Sigmoid colon (tissue), 7 donors: ENCODE data around the gene TMEM88. TPM values are rescaled to one million over a fixed set of nuclear protein-coding genes. Genes with fewer than 3 reads are reported as not detected.

ENCODE experiments used
- DNase-seq: peaks from one replicate; pipeline ENCODE4 v3.0.0-alpha.2; 2019
- H3K27ac ChIP-seq, 4 donors: fragments of 200-600 bp; sonication (generic); one replicate each; pipeline ENCODE4 v1.5.1; 2016 to 2019; ENCODE audit warnings: mild to moderate bottlenecking in 1 of 4
- H3K27me3 ChIP-seq, 3 donors: fragments of 200-600 bp; sonication (generic); one replicate each; pipeline ENCODE4 v1.5.1; 2019; ENCODE audit warnings: mild to moderate bottlenecking in 1 of 3
- H3K36me3 ChIP-seq, 4 donors: fragments of 200-600 bp; sonication (generic); one replicate each; pipeline ENCODE4 v1.5.1; 2016 to 2019
- H3K4me1 ChIP-seq, 4 donors: fragments of 200-600 bp; sonication (generic); one replicate each; pipeline ENCODE4 v1.5.1; 2017 to 2019
- H3K4me3 ChIP-seq, 4 donors: fragments of 200-600 bp; sonication (generic); one replicate each; pipeline ENCODE4 v1.5.1; 2017 to 2019; ENCODE audit warnings: mild to moderate bottlenecking in 2 of 4, moderate library complexity in 1 of 4
- H3K9me3 ChIP-seq, 4 donors: fragments of 200-600 bp in 3 of 4; sonication (generic) in 3 of 4; one replicate each; pipeline versions ENCODE4 v1.5.1 to v1.6.1; 2013 to 2019
- EP300 ChIP-seq, 4 donors: sonication (generic); formaldehyde crosslinking; IDR thresholded peaks; one replicate each; pipeline ENCODE4 v1.6.1; 2017; ENCODE audit warnings: antibody characterized with exemption in 4 of 4
- POLR2A ChIP-seq, 2 donors: fragments of 450-650 bp; IDR thresholded peaks; one replicate each; pipeline ENCODE4 v1.6.1; 2016; ENCODE audit warnings: antibody characterized with exemption in 2 of 2, mild to moderate bottlenecking in 2 of 2, moderate library complexity in 2 of 2
- POLR2AphosphoS5 ChIP-seq, 4 donors: sonication (generic); formaldehyde crosslinking; IDR thresholded peaks; one replicate each; pipeline ENCODE4 v1.6.1; 2017; ENCODE audit warnings: antibody characterized with exemption in 4 of 4
- WGBS, 2 donors: extraction: QIAGEN DNeasy Blood & Tissue Kit; methylation state at CpG; one replicate each; pipeline ENCODE4 v1.1.7; 2013; 5-methylcytosine and 5-hydroxymethylcytosine counted together
- intact Hi-C: fragments of 100-400 bp; cut with DNase I; formaldehyde crosslinking; loops from one replicate; pipeline ENCODE4 v1.15.1; 2023
- polyA plus RNA-seq, 3 donors: library from polyadenylated mRNA; stranded (reverse); fragments of 200-250 nt; gene quantifications; one replicate each; pipeline ENCODE4 v1.2.3, GENCODE V29; 2013
- total RNA-seq, 4 donors: library from RNA; depleted of rRNA; stranded (reverse); fragments of >200 nt; gene quantifications; one replicate each; pipeline ENCODE4 v1.1.0, GENCODE V29; 2016
- TF ChIP-seq, protein P1 (sequence below), 4 experiments: fragments of 450-650 bp in 3 of 4; fragments of 200-600 bp in 1 of 4; IDR thresholded peaks; one replicate each; pipeline ENCODE4 v1.5.1; 2016 to 2019; ENCODE audit warnings: antibody characterized with exemption in 4 of 4, mild to moderate bottlenecking in 3 of 4, moderate library complexity in 2 of 4
- donor health status: healthy with polysubstance abuse.
- donor health status: Bipolar disorder and iron deficiency.
- donor health status: healthy.

The TMEM88 gene
- total and polyA plus RNA-seq, 7 donors: 2.4 to 19.9 (median 10.0) TPM

DNA sequence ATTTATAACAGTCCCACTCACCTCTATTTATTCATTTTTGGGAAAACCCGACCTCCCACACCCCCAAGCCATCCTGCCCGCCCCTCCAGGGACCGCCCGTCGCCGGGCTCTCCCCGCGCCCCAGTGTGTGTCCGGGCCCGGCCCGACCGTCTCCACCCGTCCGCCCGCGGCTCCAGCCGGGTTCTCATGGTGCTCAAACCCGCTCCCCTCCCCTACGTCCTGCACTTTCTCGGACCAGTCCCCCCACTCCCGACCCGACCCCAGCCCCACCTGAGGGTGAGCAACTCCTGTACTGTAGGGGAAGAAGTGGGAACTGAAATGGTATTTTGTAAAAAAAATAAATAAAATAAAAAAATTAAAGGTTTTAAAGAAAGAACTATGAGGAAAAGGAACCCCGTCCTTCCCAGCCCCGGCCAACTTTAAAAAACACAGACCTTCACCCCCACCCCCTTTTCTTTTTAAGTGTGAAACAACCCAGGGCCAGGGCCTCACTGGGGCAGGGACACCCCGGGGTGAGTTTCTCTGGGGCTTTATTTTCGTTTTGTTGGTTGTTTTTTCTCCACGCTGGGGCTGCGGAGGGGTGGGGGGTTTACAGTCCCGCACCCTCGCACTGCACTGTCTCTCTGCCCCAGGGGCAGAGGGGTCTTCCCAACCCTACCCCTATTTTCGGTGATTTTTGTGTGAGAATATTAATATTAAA, 638 bp upstream of the TMEM88 start:
- intact Hi-C loops: loop anchor here (10.0 kb wide), 1 partner anchor 269 kb away; the partner anchor contains the start of gene MPDU1
- H3K4me1 ChIP-seq: peaks cover 0 to 53% (median 46%) of the 10 kb centered on the region in 4 donors
- H3K36me3 ChIP-seq: peaks cover 23 to 47% (median 29%) of the 10 kb centered on the region in 4 donors
- H3K27me3 ChIP-seq: no peaks in the 10 kb centered on the region
- peak overlapping the region in 1 of 4 donors; percentile 59 for H3K4me3 ChIP-seq
- TF ChIP-seq, protein P1, sequence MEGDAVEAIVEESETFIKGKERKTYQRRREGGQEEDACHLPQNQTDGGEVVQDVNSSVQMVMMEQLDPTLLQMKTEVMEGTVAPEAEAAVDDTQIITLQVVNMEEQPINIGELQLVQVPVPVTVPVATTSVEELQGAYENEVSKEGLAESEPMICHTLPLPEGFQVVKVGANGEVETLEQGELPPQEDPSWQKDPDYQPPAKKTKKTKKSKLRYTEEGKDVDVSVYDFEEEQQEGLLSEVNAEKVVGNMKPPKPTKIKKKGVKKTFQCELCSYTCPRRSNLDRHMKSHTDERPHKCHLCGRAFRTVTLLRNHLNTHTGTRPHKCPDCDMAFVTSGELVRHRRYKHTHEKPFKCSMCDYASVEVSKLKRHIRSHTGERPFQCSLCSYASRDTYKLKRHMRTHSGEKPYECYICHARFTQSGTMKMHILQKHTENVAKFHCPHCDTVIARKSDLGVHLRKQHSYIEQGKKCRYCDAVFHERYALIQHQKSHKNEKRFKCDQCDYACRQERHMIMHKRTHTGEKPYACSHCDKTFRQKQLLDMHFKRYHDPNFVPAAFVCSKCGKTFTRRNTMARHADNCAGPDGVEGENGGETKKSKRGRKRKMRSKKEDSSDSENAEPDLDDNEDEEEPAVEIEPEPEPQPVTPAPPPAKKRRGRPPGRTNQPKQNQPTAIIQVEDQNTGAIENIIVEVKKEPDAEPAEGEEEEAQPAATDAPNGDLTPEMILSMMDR (IDR thresholded peaks at IDR 0.05): no peak
- TF ChIP-seq EP300 (IDR thresholded peaks at IDR 0.05) (no peak), POLR2AphosphoS5 (IDR thresholded peaks at IDR 0.05) (no peak), POLR2A (IDR thresholded peaks at IDR 0.05) (no peak)
- peak overlapping the region; percentile 12 to 94 (median 92) for H3K27ac ChIP-seq
- H3K9me3 ChIP-seq: no peaks in the 10 kb centered on the region
- peak; percentile 64 for DNase-seq
- 84 to 86% methylated on average over 31 of the region's 31 CpGs for WGBS, 2 donors

DNA sequence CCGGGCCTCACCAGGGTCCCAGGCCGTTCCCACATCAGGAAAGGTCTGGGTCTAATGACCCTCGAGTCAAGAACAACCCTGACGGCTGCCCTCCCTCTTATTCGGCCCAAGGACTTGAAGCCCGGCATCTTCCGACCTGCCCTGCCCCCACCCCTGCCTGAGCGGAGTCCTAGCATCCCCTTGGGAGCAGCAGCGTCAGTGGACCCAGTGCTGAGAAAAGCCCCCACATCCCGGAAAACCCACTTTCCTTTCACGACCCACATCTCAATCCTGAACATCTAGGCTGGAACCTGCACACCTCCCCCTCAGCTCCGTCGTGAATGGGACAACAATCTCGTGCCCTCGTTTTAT, 769 bp downstream of the TMEM88 start:
- Histone ChIP-seq H3K4me3 (peak overlapping the region; percentile 46 to 76 (median 63)), H3K27ac (peak overlapping the region; percentile 90 to 94 (median 93)), H3K9me3 (no peaks in the 10 kb centered on the region), H3K27me3 (no peaks in the 10 kb centered on the region), H3K4me1 (peaks cover 0 to 53% (median 46%) of the 10 kb centered on the region in 4 donors), H3K36me3 (peaks cover 11 to 46% (median 18%) of the 10 kb centered on the region in 4 donors)
- peak; percentile 77 for DNase-seq
- no peak for TF ChIP-seq EP300 (IDR thresholded peaks at IDR 0.05)
- TF ChIP-seq POLR2A (IDR thresholded peaks at IDR 0.05): no peak
- TF ChIP-seq, protein P1 (IDR thresholded peaks at IDR 0.05): no peak
- peak in 1 of 4 donors; percentile 2 for TF ChIP-seq POLR2AphosphoS5 (IDR thresholded peaks at IDR 0.05)
- intact Hi-C loops: loop anchor here (2.0 to 10.0 kb wide), 3 partner anchors 33 to 271 kb away; partner anchors contain the start of genes CHD3, CNTROB, MPDU1 and TRAPPC1
- WGBS, 2 donors: 14 to 26% methylated on average over 15 of the region's 15 CpGs

DNA sequence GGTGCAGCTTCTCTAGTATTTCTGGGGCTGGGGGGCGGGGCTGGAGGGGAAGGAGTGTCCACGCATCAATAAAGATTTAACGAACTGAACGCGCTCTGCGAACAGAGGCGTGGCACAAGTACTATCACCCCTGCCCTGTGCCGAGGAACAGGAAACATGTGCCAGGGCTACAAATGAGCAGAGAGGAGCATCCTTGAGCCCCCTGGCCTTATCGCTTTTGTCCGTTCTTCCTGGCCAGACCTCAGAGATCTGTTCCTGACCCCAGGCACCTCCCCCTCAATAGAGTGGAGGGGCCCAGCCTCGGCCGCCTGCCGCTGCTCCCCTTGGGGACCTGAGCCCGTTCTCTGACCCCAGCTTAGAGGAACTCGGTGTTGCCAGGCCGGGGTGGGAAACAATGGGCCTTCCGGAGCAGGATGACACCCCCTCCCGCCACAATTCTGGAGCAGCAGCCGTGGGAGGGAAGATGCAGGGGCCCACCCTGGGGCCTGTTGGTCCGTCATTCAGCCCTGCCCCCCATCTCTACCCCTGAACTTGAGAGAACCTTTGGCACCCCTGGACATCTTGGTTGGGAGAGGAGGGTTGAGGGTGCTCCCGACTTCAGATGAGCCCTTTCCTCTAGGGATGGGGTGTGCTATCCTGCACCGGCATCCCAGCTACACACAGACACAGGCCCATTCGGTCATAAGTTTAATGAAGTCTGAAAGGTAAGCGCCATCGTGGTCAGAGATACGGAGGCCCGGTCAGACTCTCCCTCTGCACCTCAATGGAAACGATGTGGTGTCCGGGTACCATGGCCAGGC, 1.3 kb downstream of the TMEM88 start:
- peak overlapping the region; percentile 46 to 76 (median 63) for H3K4me3 ChIP-seq
- H3K36me3 ChIP-seq: peaks cover 10 to 46% (median 15%) of the 10 kb centered on the region in 4 donors
- H3K4me1 ChIP-seq: peaks cover 0 to 52% (median 46%) of the 10 kb centered on the region in 4 donors
- DNase-seq: peak; percentile 83
- peak in 2 of 4 donors; percentile 4 to 43 for TF ChIP-seq POLR2AphosphoS5 (IDR thresholded peaks at IDR 0.05)
- no peak for TF ChIP-seq POLR2A (IDR thresholded peaks at IDR 0.05)
- no peaks in the 10 kb centered on the region for H3K27me3 ChIP-seq
- 2 to 5% methylated on average over 29 of the region's 29 CpGs for WGBS, 2 donors
- no peaks in the 10 kb centered on the region for H3K9me3 ChIP-seq
- H3K27ac ChIP-seq: peak overlapping the region; percentile 90 to 94 (median 93)
- intact Hi-C loops: loop anchor here (2.0 to 10.0 kb wide), 3 partner anchors 33 to 271 kb away; partner anchors contain the start of genes CHD3, CNTROB, MPDU1 and TRAPPC1

DNA sequence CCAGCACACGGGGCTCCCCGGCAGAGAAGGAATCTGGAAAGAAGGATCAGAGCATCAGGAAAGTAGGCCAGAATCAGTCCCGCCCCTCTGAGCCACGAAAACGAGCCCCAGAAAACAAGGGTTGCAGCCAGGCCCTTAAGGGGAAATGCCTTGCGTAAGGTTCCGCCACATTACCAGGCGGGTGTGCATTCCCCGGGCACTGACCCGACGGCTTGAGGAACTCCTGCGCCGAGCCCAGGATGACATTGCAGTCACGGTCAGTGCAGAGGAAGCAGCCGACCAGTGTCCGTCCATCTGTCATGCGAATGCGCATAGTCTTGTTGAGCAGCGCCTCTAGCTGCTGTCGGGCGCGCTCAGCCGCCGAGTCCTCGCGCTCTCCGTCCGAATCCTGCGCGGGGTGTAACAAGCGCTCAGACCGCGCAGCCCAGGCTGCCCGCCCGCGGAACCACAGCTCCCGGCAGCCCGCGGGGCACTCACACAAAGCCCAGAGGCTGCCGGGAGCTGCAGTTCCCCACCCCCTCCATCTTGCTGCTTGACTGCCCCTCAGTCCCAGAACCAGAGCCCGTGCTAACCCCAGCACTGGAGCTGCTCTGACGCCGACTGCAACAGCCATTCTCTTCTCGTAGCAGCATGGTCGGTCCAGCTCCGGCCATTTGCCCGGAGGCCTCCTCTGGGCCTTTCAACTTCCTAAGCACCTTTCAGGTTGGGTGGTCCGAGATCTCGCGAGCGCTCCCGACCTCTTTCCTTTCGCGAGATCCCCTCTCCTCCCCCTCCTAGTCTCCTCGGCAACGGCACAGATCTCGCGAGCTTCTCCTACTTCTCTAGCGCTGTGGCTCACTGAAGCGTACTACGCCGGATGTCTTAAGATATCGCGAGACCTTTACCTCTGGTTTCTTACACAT, 2.2 kb downstream of the TMEM88 start, which contains the start of gene NAA38:
Gene NAA38, minus strand, starts transcription at position 749 of the 902 bp plus-strand sequence. Its CDS starts 96 bp downstream, at position 653.
- H3K27ac ChIP-seq: peak within 1 kb of the TSS; percentile 90 to 94 (median 93)
- peaks cover 8 to 42% (median 15%) of the 10 kb centered on the region in 4 donors for H3K36me3 ChIP-seq
- peak; percentile 31 to 41 for TF ChIP-seq POLR2A (IDR thresholded peaks at IDR 0.05)
- TF ChIP-seq, protein P1 (IDR thresholded peaks at IDR 0.05): peak in 2 of 4 experiments; percentile 30 to 31
- peak in 1 of 4 donors; percentile 8 for TF ChIP-seq EP300 (IDR thresholded peaks at IDR 0.05)
- TF ChIP-seq POLR2AphosphoS5 (IDR thresholded peaks at IDR 0.05): peak; percentile 70 to 92 (median 90)
- WGBS, 2 donors: 0% methylated on average over 64 of the region's 64 CpGs
- H3K9me3 ChIP-seq: no peaks in the 10 kb centered on the region
- peak; percentile 99 for DNase-seq
- H3K27me3 ChIP-seq: no peaks in the 10 kb centered on the region
- peaks cover 0 to 43% (median 38%) of the 10 kb centered on the region in 4 donors for H3K4me1 ChIP-seq
- H3K4me3 ChIP-seq: peak within 1 kb of the TSS; percentile 46 to 76 (median 63)
- intact Hi-C loops: loop anchor here (1.0 to 10.0 kb wide), 4 partner anchors 23 to 272 kb away; partner anchors contain the start of genes CHD3, CNTROB, KDM6B and MPDU1
